Measurements from ENCODE around the gene CABP2. TPM values are rescaled to one million over a fixed set of nuclear protein-coding genes. Genes with fewer than 3 reads are reported as not detected.

Gene CABP2
- total RNA-seq, 3 donors from 2014 or later (not counting 1 experiment from before 2014, with no cell fraction given) = not detected

GRCh38 chr11:67520856-67521824 lies 2.1 kb downstream of the CABP2 start:
- no peak overlapping the region for H3K4me3 ChIP-seq (ENCODE audit: low read length)
- Mint-ChIP-seq H3K4me1 (no peaks in the 10 kb centered on the region), H3K27ac (no peak overlapping the region), H3K9me3 (no peaks in the 10 kb centered on the region), H3K4me3 (no peak overlapping the region), H3K27me3 (ENCODE audit: low read depth in 2 of 2) (no peaks in the 10 kb centered on the region), H3K36me3 (no peaks in the 10 kb centered on the region)
- H3K36me3 ChIP-seq (ENCODE audit: control insufficient read depth, insufficient read depth, low read length) = no peaks in the 10 kb centered on the region
- H3K27ac ChIP-seq (ENCODE audit: low read length) = no peak overlapping the region
- ATAC-seq (no peak), DNase-seq (no peak)
- TF ChIP-seq CTCF (IDR thresholded peaks at IDR 0.05) = no peak
- intact Hi-C loops (cut with micrococcal nuclease) = no loop called here
- WGBS (ENCODE audit: insufficient coverage) = 89% methylated on average over 16 of the region's 16 CpGs
- H3K9me3 ChIP-seq (ENCODE audit: control insufficient read depth, insufficient read depth, low read length) = no peaks in the 10 kb centered on the region
- H3K27me3 ChIP-seq (ENCODE audit: control insufficient read depth, insufficient read depth, low read length) = no peaks in the 10 kb centered on the region
- no peaks in the 10 kb centered on the region for H3K4me1 ChIP-seq (ENCODE audit: control insufficient read depth, insufficient read depth, low read length)

- Histone ChIP-seq H3K36me3 (ENCODE audit: control insufficient read depth, insufficient read depth, low read length) (no peaks in the 10 kb centered on the region), H3K27ac (ENCODE audit: low read length) (no peak overlapping the region), H3K9me3 (ENCODE audit: control insufficient read depth, insufficient read depth, low read length) (no peaks in the 10 kb centered on the region), H3K4me3 (ENCODE audit: low read length) (no peak overlapping the region), H3K27me3 (ENCODE audit: control insufficient read depth, insufficient read depth, low read length) (no peaks in the 10 kb centered on the region), H3K4me1 (ENCODE audit: control insufficient read depth, insufficient read depth, low read length) (no peaks in the 10 kb centered on the region)
- ATAC-seq = no peak
- Mint-ChIP-seq H3K4me1 (no peaks in the 10 kb centered on the region), H3K36me3 (no peaks in the 10 kb centered on the region), H3K4me3 (no peak overlapping the region), H3K9me3 (no peaks in the 10 kb centered on the region), H3K27ac (no peak overlapping the region), H3K27me3 (ENCODE audit: low read depth in 2 of 2) (peaks cover 1 to 5% of the 10 kb centered on the region in 2 donors)
- no peak for TF ChIP-seq CTCF (IDR thresholded peaks at IDR 0.05)
- intact Hi-C loops (cut with micrococcal nuclease) = no loop called here
- 93% methylated on average over 32 of the region's 32 CpGs for WGBS (ENCODE audit: insufficient coverage)
- no peak for DNase-seq
These were observed 3.5 kb downstream of the CABP2 start for GRCh38 chr11:67519726-67520125.

- H3K27ac Mint-ChIP-seq = no peak overlapping the region
- no peak for DNase-seq
- no peaks in the 10 kb centered on the region for H3K4me1 ChIP-seq (ENCODE audit: control insufficient read depth, insufficient read depth, low read length)
- TF ChIP-seq CTCF (IDR thresholded peaks at IDR 0.05) = no peak
- peaks cover 10 to 17% of the 10 kb centered on the region in 2 donors for H3K27me3 Mint-ChIP-seq (ENCODE audit: low read depth in 2 of 2)
- no peaks in the 10 kb centered on the region for H3K36me3 Mint-ChIP-seq
- H3K9me3 Mint-ChIP-seq = no peaks in the 10 kb centered on the region
- H3K27me3 ChIP-seq (ENCODE audit: control insufficient read depth, insufficient read depth, low read length) = no peaks in the 10 kb centered on the region
- 86% methylated on average over 10 of the region's 10 CpGs for WGBS (ENCODE audit: insufficient coverage)
- no peak for ATAC-seq
- intact Hi-C loops (cut with micrococcal nuclease) = no loop called here
- H3K36me3 ChIP-seq (ENCODE audit: control insufficient read depth, insufficient read depth, low read length) = no peaks in the 10 kb centered on the region
- no peaks in the 10 kb centered on the region for H3K4me1 Mint-ChIP-seq
- no peak overlapping the region for H3K4me3 ChIP-seq (ENCODE audit: low read length)
- no peak overlapping the region for H3K4me3 Mint-ChIP-seq
- no peaks in the 10 kb centered on the region for H3K9me3 ChIP-seq (ENCODE audit: control insufficient read depth, insufficient read depth, low read length)
- H3K27ac ChIP-seq (ENCODE audit: low read length) = no peak overlapping the region
These were observed 5.3 kb downstream of the CABP2 start for GRCh38 chr11:67517784-67518552.
